ENCODE measurements around the gene CCDC138.

The CCDC138 gene

GRCh38 chr2:108922141-108922915 is 135.8 kb downstream of the CCDC138 start:
- no peak overlapping the region for H3K27ac Mint-ChIP-seq
- no peak overlapping the region for H3K4me3 Mint-ChIP-seq
- DNase-seq = no peak
- no peaks in the 10 kb centered on the region for H3K27me3 Mint-ChIP-seq (ENCODE audit: low read depth, poor library complexity)
- no peak for TF ChIP-seq CTCF (IDR thresholded peaks at IDR 0.05)
- H3K36me3 Mint-ChIP-seq (ENCODE audit: low read depth) = no peaks in the 10 kb centered on the region
- H3K4me1 Mint-ChIP-seq = peaks cover 75% of the 10 kb centered on the region
- no peaks in the 10 kb centered on the region for H3K9me3 Mint-ChIP-seq

- peaks cover 80% of the 10 kb centered on the region for H3K4me1 Mint-ChIP-seq
- H3K9me3 Mint-ChIP-seq = no peaks in the 10 kb centered on the region
These were observed 136.6 kb downstream of the CCDC138 start for GRCh38 chr2:108923019-108923700.

GRCh38 chr2:108923736-108924579 is 137.4 kb downstream of the CCDC138 start:
- H3K4me1 Mint-ChIP-seq = peaks cover 77% of the 10 kb centered on the region

More at GRCh38 chr2:108923019-108923700, 136.6 kb downstream of the CCDC138 start:
- Mint-ChIP-seq H3K4me3 (no peak overlapping the region), H3K27ac (no peak overlapping the region), H3K36me3 (ENCODE audit: low read depth) (no peaks in the 10 kb centered on the region), H3K27me3 (ENCODE audit: low read depth, poor library complexity) (peaks cover 2% of the 10 kb centered on the region)
- no peak for DNase-seq
- no peak for TF ChIP-seq CTCF (IDR thresholded peaks at IDR 0.05)

GRCh38 chr2:108924580-108925251 is 138.1 kb downstream of the CCDC138 start:
- no peak overlapping the region for H3K4me3 Mint-ChIP-seq
- DNase-seq = no peak
- TF ChIP-seq CTCF (IDR thresholded peaks at IDR 0.05) = no peak
- H3K9me3 Mint-ChIP-seq = no peaks in the 10 kb centered on the region
- H3K4me1 Mint-ChIP-seq = peaks cover 80% of the 10 kb centered on the region
- no peaks in the 10 kb centered on the region for H3K36me3 Mint-ChIP-seq (ENCODE audit: low read depth)
- peaks cover 3% of the 10 kb centered on the region for H3K27me3 Mint-ChIP-seq (ENCODE audit: low read depth, poor library complexity)
- peak overlapping the region; percentile 96 for H3K27ac Mint-ChIP-seq

More at GRCh38 chr2:108923736-108924579, 137.4 kb downstream of the CCDC138 start:
- no peak for DNase-seq
- Mint-ChIP-seq H3K27ac (no peak overlapping the region), H3K4me3 (no peak overlapping the region), H3K9me3 (no peaks in the 10 kb centered on the region), H3K36me3 (ENCODE audit: low read depth) (no peaks in the 10 kb centered on the region), H3K27me3 (ENCODE audit: low read depth, poor library complexity) (peaks cover 3% of the 10 kb centered on the region)
- TF ChIP-seq CTCF (IDR thresholded peaks at IDR 0.05) = no peak

GRCh38 chr2:108925286-108925685 is 138.7 kb downstream of the CCDC138 start:
- Mint-ChIP-seq H3K9me3 (no peaks in the 10 kb centered on the region), H3K4me1 (peaks cover 80% of the 10 kb centered on the region), H3K27ac (no peak overlapping the region), H3K27me3 (ENCODE audit: low read depth, poor library complexity) (peaks cover 3% of the 10 kb centered on the region), H3K4me3 (no peak overlapping the region), H3K36me3 (ENCODE audit: low read depth) (no peaks in the 10 kb centered on the region)
- DNase-seq = no peak
- TF ChIP-seq CTCF (IDR thresholded peaks at IDR 0.05) = no peak
